LoVo (cell line): ENCODE data around the gene MTG2.

ENCODE experiments used
- DNase-seq: peaks from one replicate; pipeline ENCODE4 v3.0.0-alpha.2; 2016; ENCODE audit warnings: low spot score

Gene MTG2

DNA sequence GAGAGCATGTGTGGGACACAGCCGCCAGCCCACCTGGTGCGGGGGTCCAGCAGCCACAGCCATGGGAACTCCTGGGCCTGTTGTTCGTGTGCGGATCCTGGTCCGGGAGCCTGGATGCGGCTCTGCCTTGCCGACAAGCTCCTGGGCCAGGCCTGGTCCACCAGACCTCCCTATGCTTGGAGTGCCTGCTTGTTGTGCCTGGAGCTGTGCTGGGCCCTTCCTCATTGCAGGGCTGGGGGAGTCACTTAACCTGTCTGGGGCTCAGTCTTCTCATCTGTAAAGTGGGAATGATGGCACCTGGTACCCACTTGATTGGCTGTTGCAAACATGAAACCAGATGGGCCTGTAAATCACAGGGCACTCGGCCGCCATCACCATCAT, 52.9 kb downstream of the MTG2 start:
- no peak for DNase-seq

DNA sequence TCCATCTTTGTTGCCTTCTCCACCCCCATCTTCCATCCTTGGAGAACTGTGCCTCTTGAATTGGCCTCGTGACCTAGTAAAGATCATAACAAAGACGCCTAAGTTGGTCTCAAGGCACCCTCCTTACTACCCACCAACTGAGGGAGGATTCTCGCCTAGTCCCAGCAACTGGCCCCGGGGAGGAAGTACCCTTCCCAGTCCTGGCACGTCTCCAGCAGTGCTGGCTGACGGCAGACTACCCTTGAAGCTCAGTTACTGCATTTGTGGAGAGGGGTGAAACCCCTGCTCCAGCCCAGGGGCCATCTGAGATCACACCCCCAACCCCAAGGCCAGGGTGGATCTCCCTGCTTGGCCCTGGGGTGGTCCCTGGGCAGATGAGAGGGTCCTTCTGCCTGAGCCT, 53.4 kb downstream of the MTG2 start:
- no peak for DNase-seq

DNA sequence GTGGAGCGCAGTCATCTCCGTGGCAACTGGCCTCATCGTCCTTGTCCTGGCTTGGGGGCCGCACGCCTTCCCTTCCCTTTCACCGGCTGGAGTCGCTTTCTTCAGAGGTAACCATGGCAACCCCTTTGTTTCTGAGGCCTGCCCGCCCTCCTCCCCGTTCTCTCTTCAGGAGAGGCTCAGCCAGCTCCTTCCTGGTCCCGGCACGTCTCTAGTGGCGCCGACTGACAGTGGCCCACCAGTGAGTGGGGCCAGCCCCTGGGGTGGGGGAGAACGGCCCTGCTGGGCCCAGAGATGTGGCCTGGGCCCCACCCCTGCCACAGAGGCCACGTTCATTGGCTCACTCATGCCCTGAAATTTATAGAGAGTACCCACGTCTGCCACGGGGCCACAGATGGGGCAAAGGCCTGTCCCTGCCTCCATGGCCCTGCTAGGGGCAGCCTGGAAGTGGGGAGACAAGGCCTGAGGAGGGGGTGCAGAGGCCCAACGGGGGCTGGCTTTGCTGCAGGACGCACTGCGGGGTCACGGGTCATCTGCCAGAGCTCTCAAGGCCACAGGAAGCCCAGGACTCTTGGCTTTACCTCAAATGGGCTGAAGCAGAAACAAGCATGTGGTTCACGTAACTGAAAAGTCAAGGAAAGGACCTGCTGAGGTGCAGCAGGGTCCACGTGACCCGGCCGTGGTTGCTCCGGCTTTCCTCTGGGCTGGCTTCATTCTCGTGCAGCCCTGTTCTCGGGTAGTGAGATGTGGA, 54.1 kb downstream of the MTG2 start:
- no peak for DNase-seq

DNA sequence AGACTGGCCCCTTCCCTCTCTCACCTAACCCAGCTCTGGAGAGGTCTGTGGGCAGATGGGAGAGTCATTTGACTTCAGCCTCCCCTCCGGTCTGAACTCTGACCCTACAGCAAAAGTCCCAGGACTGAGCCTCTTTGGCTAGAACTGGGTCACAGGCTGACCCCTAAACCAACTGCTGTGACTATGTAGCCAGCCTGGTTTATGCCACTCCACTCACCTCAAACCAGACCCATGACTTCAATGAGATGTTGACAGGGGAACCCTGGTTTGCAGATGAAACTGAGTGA, 54.6 kb downstream of the MTG2 start:
- no peak for DNase-seq

DNA sequence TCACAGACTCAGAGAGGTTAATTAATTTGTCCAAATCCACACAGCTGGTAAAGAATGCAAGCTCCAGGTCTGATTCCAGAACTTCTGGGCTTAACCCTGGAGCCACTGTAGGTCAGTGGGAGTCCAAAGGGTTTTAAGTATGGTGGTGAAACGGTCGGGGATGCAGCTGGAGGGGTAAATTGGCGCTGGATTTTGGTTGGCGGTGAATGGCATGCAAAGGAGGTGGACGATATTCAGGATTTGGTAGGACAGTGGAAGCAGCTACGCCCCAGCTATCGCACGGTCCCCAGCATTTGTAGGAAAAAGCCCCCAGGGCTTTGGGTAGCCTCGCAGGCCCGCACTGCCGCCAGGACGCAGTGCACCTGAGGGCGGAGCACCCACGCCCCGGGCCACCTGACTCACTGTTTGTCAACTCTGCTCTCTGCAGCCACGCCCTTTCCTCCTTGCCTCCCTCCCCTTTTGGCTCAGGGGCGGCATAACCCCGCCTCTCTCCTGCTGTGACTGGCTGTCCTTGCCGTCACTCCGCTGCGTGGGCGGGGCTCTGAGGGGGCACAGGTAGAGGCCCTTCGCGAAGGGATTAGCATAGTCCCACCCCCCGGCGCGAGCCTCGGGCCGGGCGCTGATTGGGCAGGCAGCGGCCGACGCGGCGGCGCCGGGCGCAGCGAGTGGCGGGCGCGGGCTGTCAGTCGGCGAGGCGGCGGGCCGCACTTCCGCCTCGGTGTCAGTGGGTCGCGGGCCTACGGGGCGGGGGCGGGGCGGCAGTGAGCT, 55.2 kb downstream of the MTG2 start, which contains the start of gene OSBPL2:
Gene OSBPL2, plus strand, starts transcription at position 721 of the 768 bp plus-strand sequence. CDS start 17,664 bp downstream, outside the sequence.
- peak; percentile 96 for DNase-seq

DNA sequence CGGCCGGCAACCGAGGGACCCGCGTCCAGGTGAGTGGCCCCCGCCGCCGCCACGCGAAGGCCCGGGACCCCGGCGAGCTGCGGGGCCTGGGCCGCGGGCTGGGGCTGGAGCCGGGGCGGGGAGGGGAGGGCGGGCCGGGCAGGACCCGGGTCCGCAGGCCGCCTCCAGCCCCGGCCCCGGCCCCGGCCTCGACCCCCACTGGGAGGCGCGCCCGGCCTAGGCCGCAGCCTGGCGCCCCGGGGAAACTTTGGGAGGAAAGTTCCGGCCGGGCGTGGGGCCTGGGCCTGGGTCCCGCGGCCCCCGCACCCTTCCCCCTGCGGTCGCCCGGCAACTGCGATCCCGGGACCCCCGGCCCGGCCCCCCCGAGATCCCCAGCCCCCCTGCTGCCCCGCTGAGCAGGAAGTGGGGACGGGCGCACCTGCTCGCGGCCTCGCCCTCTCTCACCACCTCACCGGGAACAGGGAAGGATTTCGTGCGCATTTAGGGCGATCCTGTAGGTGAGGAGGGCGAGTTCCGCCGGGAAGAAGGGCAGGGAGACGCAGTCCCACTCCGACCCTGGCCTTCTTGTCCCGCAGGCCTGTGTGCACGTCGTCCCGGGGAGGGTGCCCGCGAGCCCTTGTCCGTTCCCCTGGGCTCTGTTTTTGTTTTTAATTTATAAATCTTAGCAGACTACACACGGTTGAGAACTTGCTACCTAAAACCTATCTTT, 55.9 kb downstream of the MTG2 start:
- peak; percentile 43 for DNase-seq

DNA sequence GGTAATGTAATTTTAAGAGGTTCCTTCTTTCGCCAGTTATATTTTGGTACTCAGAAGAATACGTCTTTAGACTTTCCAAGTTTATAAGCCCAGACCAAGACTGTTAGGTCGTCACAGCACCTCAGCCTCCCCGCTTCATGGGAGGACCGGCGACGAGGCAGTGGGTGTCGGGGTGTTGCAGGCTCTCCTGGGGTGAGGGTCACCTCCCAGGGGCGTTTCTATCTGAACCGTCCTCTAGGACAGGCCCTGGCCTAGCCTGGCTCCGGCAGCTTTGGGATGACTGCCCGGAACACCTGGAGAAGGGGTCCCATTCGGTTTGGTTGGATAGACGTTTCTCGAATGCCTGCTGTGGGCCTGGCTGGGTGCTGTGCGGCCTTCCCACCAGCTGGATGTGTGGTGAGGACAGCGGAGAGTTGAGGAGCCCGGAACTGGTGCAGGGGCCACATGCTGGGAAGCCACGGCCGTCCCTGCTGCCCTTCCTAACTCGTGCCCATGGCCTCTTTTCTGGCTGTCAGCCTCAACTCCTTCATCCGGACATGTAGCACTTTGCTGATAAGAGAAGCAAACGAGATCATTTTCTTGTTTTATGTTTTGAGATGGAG, 56.6 kb downstream of the MTG2 start:
- no peak for DNase-seq

DNA sequence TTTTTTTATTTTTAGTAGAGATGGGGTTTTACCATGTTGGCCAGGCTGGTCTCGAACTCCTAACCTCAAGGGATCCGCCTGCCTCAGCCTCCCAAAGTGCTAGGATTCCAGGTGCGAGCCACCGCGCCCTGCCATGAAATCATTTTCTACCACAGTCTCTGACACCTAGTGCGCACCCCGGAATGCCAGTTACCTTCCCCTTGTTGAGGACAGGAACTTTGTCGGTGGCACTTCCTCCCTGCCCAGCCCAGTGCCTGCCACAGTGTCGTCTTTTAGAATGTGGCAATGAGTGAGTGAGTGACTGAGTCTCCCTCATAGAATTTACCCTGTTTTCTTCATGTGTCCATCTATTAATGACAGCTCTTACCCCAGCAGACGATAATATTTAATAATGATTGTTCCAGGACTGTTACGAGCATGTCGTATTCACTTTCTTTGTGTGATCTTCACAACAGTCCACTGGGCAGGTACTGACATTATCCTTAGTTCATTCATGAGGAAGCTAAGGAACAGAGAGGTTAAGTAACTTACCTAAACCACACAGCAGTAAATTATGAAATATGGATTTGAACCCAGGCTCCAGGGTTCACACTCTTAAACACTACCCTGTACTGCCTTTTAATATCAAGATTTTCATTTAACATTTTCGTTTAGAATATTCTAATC, 57.3 kb downstream of the MTG2 start:
- no peak for DNase-seq

DNA sequence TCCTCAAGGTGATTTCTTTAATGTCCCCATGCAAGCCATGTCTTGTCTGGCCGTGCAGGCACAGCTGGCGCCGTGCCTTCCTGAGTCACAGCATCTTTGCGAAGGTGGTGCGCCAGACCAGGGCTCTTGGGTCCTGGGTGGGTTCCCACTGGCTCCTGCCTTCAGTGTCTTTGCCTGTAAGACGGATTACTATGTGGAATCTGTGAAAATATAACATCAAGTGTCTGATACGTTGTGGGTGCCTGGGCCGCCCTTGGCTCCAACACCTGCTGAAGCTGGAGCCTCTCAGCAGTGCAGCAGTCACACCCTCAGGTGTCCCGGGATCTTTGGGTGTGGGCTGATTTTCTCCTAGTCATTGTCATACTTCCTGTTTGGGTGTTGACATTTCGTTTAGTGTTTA, 58.7 kb downstream of the MTG2 start:
- DNase-seq = no peak

DNA sequence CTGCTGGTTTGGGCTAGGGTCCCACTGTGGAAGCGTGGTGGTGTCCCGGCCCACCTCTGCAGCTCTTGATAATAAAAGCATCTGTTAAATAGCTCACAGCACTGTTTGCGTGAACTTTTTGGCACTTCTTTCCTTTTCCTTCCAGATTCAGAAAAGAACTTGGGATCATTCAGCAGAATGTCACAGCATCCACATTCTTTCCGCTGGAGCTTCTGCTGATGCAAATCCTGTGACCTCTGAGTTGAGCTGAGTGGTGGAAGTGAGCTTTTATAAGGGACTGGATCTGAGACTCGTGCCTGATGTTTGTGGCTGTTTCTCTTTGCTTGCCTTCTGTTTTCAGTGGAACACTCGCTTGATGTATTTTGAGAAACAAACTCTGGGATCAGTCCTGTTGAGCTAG, 59.3 kb downstream of the MTG2 start:
- no peak for DNase-seq

DNA sequence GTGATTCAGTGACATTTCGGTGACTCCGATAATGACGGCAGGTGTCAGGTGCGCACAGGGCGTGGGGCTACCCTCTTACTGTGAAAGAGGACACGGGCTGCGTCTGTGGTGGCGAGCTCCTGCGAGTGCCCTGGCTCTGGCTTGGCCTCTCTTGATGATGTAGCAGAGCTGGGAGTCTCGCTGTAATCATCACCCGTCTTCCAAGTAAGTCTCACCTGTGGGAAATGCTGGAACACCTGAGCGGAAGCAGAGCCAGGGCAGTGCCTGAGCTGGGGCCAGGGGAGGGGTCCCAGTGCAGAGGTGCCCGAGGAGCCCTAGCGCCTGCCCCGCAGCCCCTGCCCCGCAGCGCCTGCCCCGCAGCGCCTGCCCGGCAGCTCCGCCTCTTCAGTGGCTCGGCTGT, 60.3 kb downstream of the MTG2 start:
- no peak for DNase-seq

DNA sequence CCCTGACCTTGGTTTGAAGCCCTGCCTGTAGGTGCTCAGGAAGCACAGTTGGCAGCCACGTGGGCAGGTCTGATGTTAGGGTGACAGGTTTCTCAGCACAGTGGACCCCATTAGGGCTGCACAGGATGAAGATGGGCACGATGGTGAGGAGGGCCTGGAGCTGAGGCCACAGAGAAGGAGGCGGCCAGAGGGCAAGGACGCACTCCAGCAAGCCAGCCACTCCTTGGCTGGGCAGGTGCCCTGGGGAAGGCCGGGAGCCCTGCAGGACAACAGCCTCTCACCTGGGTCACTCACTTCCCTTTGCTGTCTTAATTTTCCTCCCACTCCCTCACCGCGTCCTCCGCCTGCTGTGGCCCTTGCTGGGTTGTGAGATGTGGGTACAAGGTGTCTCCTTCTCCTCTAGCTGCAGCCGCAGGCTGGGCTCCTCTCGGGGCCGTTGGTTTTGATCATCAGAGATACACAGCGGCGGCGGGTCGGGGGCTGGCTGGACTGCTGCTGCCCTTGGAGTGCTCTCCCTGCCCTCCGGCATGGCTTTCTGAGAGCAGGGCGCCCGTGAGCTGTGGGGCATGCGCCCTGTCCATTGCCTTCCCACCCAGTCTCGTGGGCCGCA, 61.2 kb downstream of the MTG2 start:
- DNase-seq = no peak

DNA sequence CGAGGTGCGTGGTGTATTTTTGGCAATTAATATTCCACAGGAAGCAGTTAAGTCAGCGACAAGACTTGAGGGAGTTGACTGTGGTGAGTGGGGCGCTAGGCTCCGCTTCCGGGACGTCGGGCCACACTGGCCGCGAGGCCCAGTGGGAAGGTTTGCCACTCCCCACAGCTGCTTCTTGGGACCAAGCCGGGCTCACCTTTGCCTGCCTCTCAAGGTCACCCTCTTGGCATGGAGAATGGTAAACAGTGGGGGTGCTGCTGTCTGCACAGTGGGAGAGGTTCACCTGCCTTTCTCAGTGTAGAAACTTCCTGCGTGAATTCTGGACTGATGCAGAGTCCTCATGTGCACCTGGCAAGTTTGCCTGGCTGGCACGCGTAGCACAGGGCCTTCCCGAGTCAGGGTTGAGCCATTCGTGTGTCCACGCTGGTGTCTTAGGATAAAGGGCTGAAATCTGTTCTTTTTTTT, 61.8 kb downstream of the MTG2 start:
- DNase-seq = no peak

DNA sequence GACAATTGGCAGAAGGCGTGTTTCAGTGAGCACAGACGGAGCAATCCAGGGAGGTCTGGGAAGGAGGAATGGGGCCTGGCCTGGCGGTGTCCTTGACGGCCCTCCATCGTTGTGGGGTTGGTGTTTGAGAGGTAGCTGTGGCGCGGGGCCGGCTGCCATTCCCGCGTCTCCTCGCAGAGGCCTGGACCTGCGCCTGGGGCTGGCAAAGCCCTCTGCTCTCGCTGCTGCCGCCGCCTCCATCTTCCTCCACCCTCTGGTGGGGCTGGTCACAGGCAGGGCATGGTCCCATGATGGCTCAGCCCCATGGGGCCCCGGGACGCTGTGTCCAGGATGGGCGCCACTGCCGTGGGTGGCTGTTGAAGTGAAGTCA, 63.1 kb downstream of the MTG2 start:
- DNase-seq = no peak

DNA sequence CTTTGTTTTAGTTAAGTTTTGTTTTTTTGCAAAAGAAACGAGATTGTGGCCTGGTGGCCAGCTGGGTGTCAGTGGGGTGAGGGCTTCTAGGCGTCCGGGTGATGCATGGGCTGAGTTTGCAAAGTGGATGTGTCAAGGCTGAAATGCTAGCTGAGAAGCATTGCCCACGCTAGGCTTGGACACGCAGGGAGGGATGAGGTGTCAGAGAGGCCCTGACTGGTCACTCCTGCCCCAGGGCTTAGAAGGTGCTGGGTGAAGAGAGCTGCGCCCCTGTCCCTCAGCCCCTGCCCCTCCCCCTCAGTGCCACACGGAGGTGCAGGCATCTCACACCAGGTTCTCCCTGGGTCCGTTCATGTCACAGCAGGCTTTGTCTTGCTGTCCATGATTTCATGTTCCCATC, 63.6 kb downstream of the MTG2 start:
- no peak for DNase-seq

DNA sequence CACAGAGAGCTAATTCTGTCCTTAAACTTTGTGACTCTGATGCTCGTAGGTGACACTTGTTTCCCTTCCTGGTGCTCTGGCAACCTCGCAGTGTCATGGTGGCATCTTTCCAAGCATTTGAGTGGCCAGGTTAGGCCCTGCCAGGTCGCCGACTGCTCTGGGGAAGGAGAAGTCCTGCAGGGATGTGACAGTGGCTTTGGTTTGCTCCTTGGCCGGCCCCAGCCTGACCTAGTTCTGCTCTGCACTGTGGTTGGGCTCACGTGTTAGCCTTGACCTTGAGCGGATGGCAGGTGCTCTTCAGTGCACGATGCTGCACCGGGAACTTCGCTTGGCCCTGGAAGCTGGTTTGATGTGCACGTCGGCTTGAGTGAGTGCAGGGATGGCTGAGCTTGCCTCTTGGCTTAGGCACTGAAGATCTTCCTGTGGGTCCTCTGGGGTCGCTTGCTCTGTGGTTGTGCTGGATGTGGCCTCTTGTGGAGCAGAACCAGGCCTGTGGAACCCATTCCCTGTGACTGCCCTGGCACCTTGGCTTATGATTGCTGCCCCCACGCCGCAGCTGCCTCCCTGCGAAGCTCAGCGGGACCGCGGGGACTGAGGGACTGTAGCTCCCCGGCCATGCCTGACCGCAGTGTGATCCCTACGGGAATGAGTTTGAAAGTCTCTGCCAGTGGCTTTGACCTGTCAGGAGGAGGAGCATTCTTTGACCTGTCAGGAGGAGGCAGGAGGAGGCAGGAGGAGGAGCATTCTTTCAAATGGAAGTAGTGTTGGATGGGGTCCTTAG, 64.2 kb downstream of the MTG2 start:
- DNase-seq = no peak

DNA sequence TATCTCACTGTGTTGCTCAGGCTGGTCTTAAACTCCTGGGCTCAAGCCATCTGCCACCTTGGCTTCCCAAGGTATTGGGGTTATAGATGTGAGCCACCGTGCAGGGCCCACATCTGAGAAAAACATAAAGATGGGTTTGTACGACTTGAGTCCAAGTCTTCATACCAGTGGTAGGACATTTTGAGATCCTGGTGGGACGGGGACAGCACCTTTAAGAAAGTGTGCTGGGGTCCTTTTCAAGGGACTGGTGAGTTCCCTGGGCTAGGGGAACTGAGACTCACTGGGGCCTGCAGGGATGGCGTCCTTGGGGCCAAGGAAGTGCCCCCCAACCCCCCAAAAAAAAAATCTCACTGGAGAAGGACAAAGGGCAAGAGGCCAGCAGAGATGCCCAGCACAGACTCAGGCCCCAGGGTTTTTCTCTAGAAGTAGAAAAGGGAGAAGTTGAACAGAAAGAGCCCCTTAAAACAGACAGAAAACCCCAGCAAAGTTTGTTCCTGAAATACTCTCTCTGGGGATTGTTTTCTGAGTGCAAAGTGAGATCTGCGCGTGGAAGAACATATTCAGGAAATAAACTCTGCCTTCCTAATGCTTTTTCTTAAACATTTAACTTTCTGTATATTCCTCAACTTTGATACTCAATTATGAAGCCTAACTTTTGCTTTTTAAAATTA, 66.2 kb downstream of the MTG2 start:
- no peak for DNase-seq

DNA sequence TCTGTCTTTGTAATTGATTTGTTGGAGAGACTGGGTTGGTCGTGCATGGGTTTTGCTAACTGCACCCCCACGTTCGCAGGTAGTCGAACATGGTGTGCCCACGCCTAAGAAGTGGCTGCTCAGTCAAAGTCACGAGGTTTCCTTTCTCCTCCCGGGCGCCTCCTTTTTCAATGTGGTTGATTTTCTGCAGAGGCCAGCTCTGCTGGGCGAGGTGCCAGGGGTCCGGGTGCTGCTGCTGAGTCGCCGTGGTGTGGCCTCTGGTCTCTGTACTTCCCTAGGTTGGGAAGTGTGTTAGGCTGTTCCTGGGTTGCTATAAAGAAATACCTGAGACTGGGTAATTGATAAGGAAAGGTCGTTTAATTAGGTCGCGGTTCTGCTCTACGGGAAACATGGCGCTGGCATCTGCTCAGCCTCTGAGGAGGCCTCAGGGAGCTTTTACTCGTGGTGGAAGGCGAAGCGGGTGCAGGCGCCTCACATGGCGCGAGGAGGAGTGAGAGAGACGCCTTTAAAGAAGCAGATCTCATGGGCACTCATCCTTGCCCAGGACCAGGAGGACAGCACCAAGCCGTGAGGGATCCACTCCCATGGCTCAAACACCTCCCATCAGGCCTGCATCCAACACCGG, 69.6 kb downstream of the MTG2 start:
- peak; percentile 28 for DNase-seq
